CD8-positive, alpha-beta memory T cell (primary cell): Measurements from ENCODE around the gene RASA3. TPM values are rescaled to one million over a fixed set of nuclear protein-coding genes. Genes with fewer than 3 reads are reported as not detected.

Experiments used
- CTCF ChIA-PET: fragments of 350-600 bp; sonication (Branson Sonifier 250); formaldehyde crosslinking; loops from one replicate; lab custom pipeline; 2021; ENCODE audit warnings: antibody characterized with exemption; lab: Charles Lee
- POLR2A ChIA-PET: fragments of 350-600 bp; sonication (Branson Sonifier 250); formaldehyde crosslinking; loops from one replicate; lab custom pipeline; 2021; ENCODE audit warnings: antibody characterized with exemption; lab: Charles Lee
- DNase-seq, 5 donors: peaks; one replicate each; pipeline versions ENCODE4 v3.0.0 to v3.0.0-alpha.2; 2020 to 2022; ENCODE audit warnings: mixed read lengths in 1 of 5
- H3K27ac ChIP-seq: one replicate; pipeline ENCODE4 v1.7.0; 2013; ENCODE audit warnings: low read depth, mild to moderate bottlenecking, low read length, moderate library complexity
- H3K27me3 ChIP-seq: 2 replicates; pipeline ENCODE4 v1.7.0; 2013; ENCODE audit warnings: low read length, mild to moderate bottlenecking; ENCODE audit not compliant: insufficient read depth, poor library complexity, severe bottlenecking
- H3K36me3 ChIP-seq: 2 replicates; pipeline ENCODE4 v1.7.0; 2013; ENCODE audit warnings: mild to moderate bottlenecking, low read length, moderate library complexity; ENCODE audit not compliant: insufficient read depth
- H3K4me1 ChIP-seq: 2 replicates; pipeline ENCODE4 v1.7.0; 2013; ENCODE audit warnings: mild to moderate bottlenecking, low read length, moderate library complexity; ENCODE audit not compliant: insufficient read depth
- H3K4me3 ChIP-seq: 2 replicates; pipeline ENCODE4 v1.7.0; 2013; ENCODE audit warnings: mild to moderate bottlenecking, low read length
- H3K9me3 ChIP-seq: 2 replicates; pipeline ENCODE4 v1.7.0; 2013; ENCODE audit warnings: mild to moderate bottlenecking, low read length
- H3K27ac Mint-ChIP-seq, 8 donors: one replicate each; pipeline ENCODE4 v1.8.0; 2020 to 2021; ENCODE audit warnings: mixed read lengths in 8 of 8, mild to moderate bottlenecking in 6 of 8, inconsistent platforms in 3 of 8, moderate library complexity in 3 of 8
- H3K27me3 Mint-ChIP-seq, 2 donors: one replicate each; pipeline ENCODE4 v1.8.0; 2020 to 2021; ENCODE audit warnings: mixed read lengths in 2 of 2, mild to moderate bottlenecking in 1 of 2, moderate library complexity in 1 of 2
- H3K36me3 Mint-ChIP-seq, 3 donors: one replicate each; pipeline ENCODE4 v1.8.0; 2020 to 2021; ENCODE audit warnings: mixed read lengths in 3 of 3, inconsistent platforms in 1 of 3, mild to moderate bottlenecking in 1 of 3
- H3K4me1 Mint-ChIP-seq, 3 donors: one replicate each; pipeline ENCODE4 v1.8.0; 2020 to 2021; ENCODE audit warnings: mixed read lengths in 3 of 3, inconsistent platforms in 1 of 3, mild to moderate bottlenecking in 1 of 3
- H3K4me3 Mint-ChIP-seq, 7 donors: one replicate each; pipeline ENCODE4 v1.8.0; 2020 to 2021; ENCODE audit warnings: mixed read lengths in 7 of 7, mild to moderate bottlenecking in 6 of 7, moderate library complexity in 4 of 7, inconsistent platforms in 2 of 7
- H3K9me3 Mint-ChIP-seq, 5 donors: one replicate each; pipeline ENCODE4 v1.8.0; 2020 to 2022; ENCODE audit warnings: mixed read lengths in 5 of 5, mild to moderate bottlenecking in 3 of 5, moderate library complexity in 2 of 5, inconsistent platforms in 1 of 5
- polyA plus RNA-seq: library from polyadenylated mRNA; unstranded; fragments of 300-500 nt; fragmentation: Illumina TruSeq; gene quantifications from one replicate; pipeline ENCODE4 v1.2.3, GENCODE V29; 2021
- total RNA-seq, 2 experiments: library from RNA; stranded (reverse); gene quantifications; one replicate each; pipeline ENCODE4 v1.2.3, GENCODE V29; 2021

Gene RASA3
- total and polyA plus RNA-seq, 3 experiments from 2014 or later, result 26.4 to 123 (median 27.1) TPM

- H3K27ac Mint-ChIP-seq, result peak overlapping the region in 4 of 8 donors; percentile 14 to 68 (median 58)
- no peak for DNase-seq
- peaks cover 0 to 79% (median 9%) of the 10 kb centered on the region in 3 donors for H3K36me3 Mint-ChIP-seq
- Histone ChIP-seq H3K4me1 (no peaks in the 10 kb centered on the region), H3K27ac (no peak overlapping the region), H3K36me3 (peaks cover 60% of the 10 kb centered on the region), H3K9me3 (no peaks in the 10 kb centered on the region), H3K4me3 (no peak overlapping the region), H3K27me3 (no peaks in the 10 kb centered on the region)
- peaks cover 0 to 2% (median 0%) of the 10 kb centered on the region in 5 donors for H3K9me3 Mint-ChIP-seq
- H3K4me3 Mint-ChIP-seq, result peak overlapping the region in 1 of 7 donors; percentile 44
- no peaks in the 10 kb centered on the region for H3K4me1 Mint-ChIP-seq
- ChIA-PET POLR2A (no interaction called here), CTCF (interaction anchor here (0.9 kb wide), 1 partner anchor 112 kb away, joined by 3 read pairs; no protein-coding TSS in a partner anchor)
- H3K27me3 Mint-ChIP-seq, result peaks cover 0 to 5% of the 10 kb centered on the region in 2 donors
Measured at GRCh38 chr13:113997845-113998751, 134.3 kb downstream of the RASA3 start.

GRCh38 chr13:113996912-113997745 is 135.3 kb downstream of the RASA3 start:
- DNase-seq, result no peak
- no peaks in the 10 kb centered on the region for H3K4me1 Mint-ChIP-seq
- H3K27me3 Mint-ChIP-seq, result peaks cover 0 to 5% of the 10 kb centered on the region in 2 donors
- H3K36me3 Mint-ChIP-seq, result peaks cover 0 to 79% (median 11%) of the 10 kb centered on the region in 3 donors
- H3K9me3 Mint-ChIP-seq, result peaks cover 0 to 2% (median 0%) of the 10 kb centered on the region in 5 donors
- peak overlapping the region in 3 of 8 donors; percentile 12 to 84 (median 15) for H3K27ac Mint-ChIP-seq
- no peak overlapping the region for H3K4me3 Mint-ChIP-seq
- POLR2A ChIA-PET, result interaction anchor here (0.7 kb wide), 1 partner anchor 172 kb away, joined by 4 read pairs; no protein-coding TSS in a partner anchor
- Histone ChIP-seq H3K36me3 (peaks cover 65% of the 10 kb centered on the region), H3K4me3 (no peak overlapping the region), H3K27me3 (no peaks in the 10 kb centered on the region), H3K27ac (no peak overlapping the region), H3K9me3 (no peaks in the 10 kb centered on the region), H3K4me1 (no peaks in the 10 kb centered on the region)
- CTCF ChIA-PET, result interaction anchor here (0.9 to 1.1 kb wide), 2 partner anchors 113 to 217 kb away, joined by 3 read pairs; no protein-coding TSS in a partner anchor

GRCh38 chr13:113996081-113996911 is 136.1 kb downstream of the RASA3 start:
- Histone ChIP-seq H3K27ac (no peak overlapping the region), H3K4me3 (no peak overlapping the region), H3K27me3 (no peaks in the 10 kb centered on the region), H3K9me3 (no peaks in the 10 kb centered on the region), H3K4me1 (no peaks in the 10 kb centered on the region), H3K36me3 (peaks cover 72% of the 10 kb centered on the region)
- peaks cover 5 to 81% (median 16%) of the 10 kb centered on the region in 3 donors for H3K36me3 Mint-ChIP-seq
- peaks cover 0 to 5% (median 0%) of the 10 kb centered on the region in 3 donors for H3K4me1 Mint-ChIP-seq
- peaks cover 0 to 5% of the 10 kb centered on the region in 2 donors for H3K27me3 Mint-ChIP-seq
- ChIA-PET CTCF (interaction anchor here (1.1 kb wide), 1 partner anchor 218 kb away, joined by 3 read pairs; no protein-coding TSS in a partner anchor), POLR2A (no interaction called here)
- no peak overlapping the region for H3K27ac Mint-ChIP-seq
- H3K4me3 Mint-ChIP-seq, result peak overlapping the region in 1 of 7 donors; percentile 56
- DNase-seq, result no peak
- H3K9me3 Mint-ChIP-seq, result peaks cover 0 to 2% (median 0%) of the 10 kb centered on the region in 5 donors

GRCh38 chr13:113995051-113995601 is 137.3 kb downstream of the RASA3 start:
- H3K4me1 Mint-ChIP-seq, result peaks cover 0 to 5% (median 2%) of the 10 kb centered on the region in 3 donors
- peak overlapping the region in 2 of 8 donors; percentile 66 to 82 for H3K27ac Mint-ChIP-seq
- peaks cover 0 to 2% (median 0%) of the 10 kb centered on the region in 5 donors for H3K9me3 Mint-ChIP-seq
- H3K27me3 ChIP-seq, result no peaks in the 10 kb centered on the region
- no peak for DNase-seq
- no peak overlapping the region for H3K4me3 ChIP-seq
- H3K4me3 Mint-ChIP-seq, result no peak overlapping the region
- peaks cover 0 to 5% of the 10 kb centered on the region in 2 donors for H3K27me3 Mint-ChIP-seq
- H3K36me3 Mint-ChIP-seq, result peaks cover 5 to 80% (median 17%) of the 10 kb centered on the region in 3 donors
- ChIA-PET CTCF (interaction anchor here (1.6 kb wide), 1 partner anchor 179 kb away, joined by 3 read pairs; no protein-coding TSS in a partner anchor), POLR2A (no interaction called here)
- H3K27ac ChIP-seq, result no peak overlapping the region
- H3K36me3 ChIP-seq, result peaks cover 72% of the 10 kb centered on the region
- H3K4me1 ChIP-seq, result no peaks in the 10 kb centered on the region
- H3K9me3 ChIP-seq, result no peaks in the 10 kb centered on the region

- Mint-ChIP-seq H3K36me3 (peaks cover 14 to 75% (median 20%) of the 10 kb centered on the region in 3 donors), H3K27ac (peak overlapping the region in 2 of 8 donors; percentile 59 to 90), H3K27me3 (peaks cover 0 to 9% of the 10 kb centered on the region in 2 donors), H3K9me3 (no peaks in the 10 kb centered on the region), H3K4me1 (peaks cover 4 to 11% (median 6%) of the 10 kb centered on the region in 3 donors), H3K4me3 (peak overlapping the region in 1 of 7 donors; percentile 16)
- H3K36me3 ChIP-seq, result peaks cover 63% of the 10 kb centered on the region
- POLR2A ChIA-PET, result no interaction called here
- no peaks in the 10 kb centered on the region for H3K9me3 ChIP-seq
- H3K4me1 ChIP-seq, result no peaks in the 10 kb centered on the region
- H3K27me3 ChIP-seq, result no peaks in the 10 kb centered on the region
- H3K27ac ChIP-seq, result no peak overlapping the region
- no peak overlapping the region for H3K4me3 ChIP-seq
- DNase-seq, result no peak
- CTCF ChIA-PET, result no interaction called here
Measured at GRCh38 chr13:113992276-113993005, 140.0 kb downstream of the RASA3 start.

GRCh38 chr13:113991676-113992179 is 140.7 kb downstream of the RASA3 start:
- Mint-ChIP-seq H3K27ac (peak overlapping the region in 5 of 8 donors; percentile 2 to 90 (median 59)), H3K9me3 (no peaks in the 10 kb centered on the region), H3K36me3 (peaks cover 14 to 68% (median 19%) of the 10 kb centered on the region in 3 donors), H3K4me3 (peak overlapping the region in 2 of 7 donors; percentile 4 to 16), H3K4me1 (peaks cover 4 to 11% (median 6%) of the 10 kb centered on the region in 3 donors), H3K27me3 (peaks cover 0 to 9% of the 10 kb centered on the region in 2 donors)
- Histone ChIP-seq H3K9me3 (no peaks in the 10 kb centered on the region), H3K27ac (no peak overlapping the region), H3K36me3 (peaks cover 56% of the 10 kb centered on the region), H3K4me3 (no peak overlapping the region), H3K4me1 (no peaks in the 10 kb centered on the region), H3K27me3 (no peaks in the 10 kb centered on the region)
- ChIA-PET CTCF (no interaction called here), POLR2A (no interaction called here)
- no peak for DNase-seq
